ENCODE data around the gene SMCP.

SMCP gene

GRCh38 chr1:152879559-152880198 is 1.6 kb downstream of the SMCP start:
- H3K4me3 ChIP-seq (ENCODE audit: low read length, poor library complexity, severe bottlenecking), result no peak overlapping the region

GRCh38 chr1:152880316-152880715 is 2.2 kb downstream of the SMCP start:
- H3K36me3 ChIP-seq (ENCODE audit: insufficient read depth, low read length), result no peaks in the 10 kb centered on the region
- H4K20me1 ChIP-seq (ENCODE audit: insufficient read depth, low read length, poor library complexity, severe bottlenecking), result no peaks in the 10 kb centered on the region
- no peaks in the 10 kb centered on the region for H3K27me3 ChIP-seq (ENCODE audit: insufficient read depth, low read length, poor library complexity, severe bottlenecking)
- H3K9ac ChIP-seq (ENCODE audit: low read depth, low read length, poor library complexity, severe bottlenecking), result no peak overlapping the region
- TF ChIP-seq EZH2phosphoT487 (IDR thresholded peaks at IDR 0.05; ENCODE audit: borderline replicate concordance), result no peak
- no peaks in the 10 kb centered on the region for H3K4me1 ChIP-seq (ENCODE audit: insufficient read depth, low read length, poor library complexity, severe bottlenecking)
- no peak overlapping the region for H3K4me2 ChIP-seq (ENCODE audit: low read depth, low read length, poor library complexity, severe bottlenecking)
- H3K9me3 ChIP-seq (ENCODE audit: insufficient read depth, low read depth, low read length), result no peaks in the 10 kb centered on the region
- no peak overlapping the region for H3K4me3 ChIP-seq (ENCODE audit: low read length, poor library complexity, severe bottlenecking)
- H3K9me2 ChIP-seq (replicated peaks; ENCODE audit: low read depth, low read length), result no peaks in the 10 kb centered on the region
- no peaks in the 10 kb centered on the region for H3K79me2 ChIP-seq (ENCODE audit: insufficient read depth, low read length)
- no peak overlapping the region for H2AFZ ChIP-seq (ENCODE audit: low read length)
- H3F3A ChIP-seq (ENCODE audit: low read depth), result no peaks in the 10 kb centered on the region

More at GRCh38 chr1:152879559-152880198, 1.6 kb downstream of the SMCP start:
- TF ChIP-seq EZH2phosphoT487 (IDR thresholded peaks at IDR 0.05; ENCODE audit: borderline replicate concordance) (no peak), CTCF (conservative IDR thresholded peaks at IDR 0.05; ENCODE audit: low read length) (no peak)
- no peak overlapping the region for H2AFZ ChIP-seq (ENCODE audit: low read length)
- H3K9ac ChIP-seq (ENCODE audit: low read depth, low read length, poor library complexity, severe bottlenecking), result no peak overlapping the region
- no peaks in the 10 kb centered on the region for H3F3A ChIP-seq (ENCODE audit: low read depth)
- H3K36me3 ChIP-seq (ENCODE audit: insufficient read depth, low read length), result no peaks in the 10 kb centered on the region
- no peaks in the 10 kb centered on the region for H3K9me3 ChIP-seq (ENCODE audit: insufficient read depth, low read depth, low read length)
- H3K4me1 ChIP-seq (ENCODE audit: insufficient read depth, low read length, poor library complexity, severe bottlenecking), result no peaks in the 10 kb centered on the region
- H4K20me1 ChIP-seq (ENCODE audit: insufficient read depth, low read length, poor library complexity, severe bottlenecking), result no peaks in the 10 kb centered on the region
- no peak overlapping the region for H3K4me2 ChIP-seq (ENCODE audit: low read depth, low read length, poor library complexity, severe bottlenecking)
- no peaks in the 10 kb centered on the region for H3K9me2 ChIP-seq (replicated peaks; ENCODE audit: low read depth, low read length)
- no peaks in the 10 kb centered on the region for H3K79me2 ChIP-seq (ENCODE audit: insufficient read depth, low read length)
- H3K27me3 ChIP-seq (ENCODE audit: insufficient read depth, low read length, poor library complexity, severe bottlenecking), result no peaks in the 10 kb centered on the region

- Histone ChIP-seq H3K4me3 (ENCODE audit: low read length, poor library complexity, severe bottlenecking) (no peak overlapping the region), H3F3A (ENCODE audit: low read depth) (no peaks in the 10 kb centered on the region), H3K9me2 (replicated peaks; ENCODE audit: low read depth, low read length) (no peaks in the 10 kb centered on the region), H3K4me2 (ENCODE audit: low read depth, low read length, poor library complexity, severe bottlenecking) (no peak overlapping the region), H3K9ac (ENCODE audit: low read depth, low read length, poor library complexity, severe bottlenecking) (no peak overlapping the region), H3K36me3 (ENCODE audit: insufficient read depth, low read length) (no peaks in the 10 kb centered on the region), H2AFZ (ENCODE audit: low read length) (no peak overlapping the region), H3K4me1 (ENCODE audit: insufficient read depth, low read length, poor library complexity, severe bottlenecking) (no peaks in the 10 kb centered on the region), H3K79me2 (ENCODE audit: insufficient read depth, low read length) (no peaks in the 10 kb centered on the region), H3K9me3 (ENCODE audit: insufficient read depth, low read depth, low read length) (no peaks in the 10 kb centered on the region), H4K20me1 (ENCODE audit: insufficient read depth, low read length, poor library complexity, severe bottlenecking) (no peaks in the 10 kb centered on the region), H3K27me3 (ENCODE audit: insufficient read depth, low read length, poor library complexity, severe bottlenecking) (no peaks in the 10 kb centered on the region)
- TF ChIP-seq CTCF (conservative IDR thresholded peaks at IDR 0.05; ENCODE audit: low read length) (no peak), EZH2phosphoT487 (IDR thresholded peaks at IDR 0.05; ENCODE audit: borderline replicate concordance) (no peak)
These were observed 2.8 kb downstream of the SMCP start for GRCh38 chr1:152880907-152881306.

GRCh38 chr1:152884085-152884484 is 6.0 kb downstream of the SMCP start:
- Histone ChIP-seq H3K9ac (ENCODE audit: low read depth, low read length, poor library complexity, severe bottlenecking) (no peak overlapping the region), H3K27me3 (ENCODE audit: insufficient read depth, low read length, poor library complexity, severe bottlenecking) (no peaks in the 10 kb centered on the region), H3K9me3 (ENCODE audit: insufficient read depth, low read depth, low read length) (no peaks in the 10 kb centered on the region), H3K4me3 (ENCODE audit: low read length, poor library complexity, severe bottlenecking) (no peak overlapping the region), H4K20me1 (ENCODE audit: insufficient read depth, low read length, poor library complexity, severe bottlenecking) (no peaks in the 10 kb centered on the region), H2AFZ (ENCODE audit: low read length) (no peak overlapping the region), H3K9me2 (replicated peaks; ENCODE audit: low read depth, low read length) (no peaks in the 10 kb centered on the region), H3F3A (ENCODE audit: low read depth) (no peaks in the 10 kb centered on the region), H3K4me1 (ENCODE audit: insufficient read depth, low read length, poor library complexity, severe bottlenecking) (no peaks in the 10 kb centered on the region), H3K4me2 (ENCODE audit: low read depth, low read length, poor library complexity, severe bottlenecking) (no peak overlapping the region), H3K36me3 (ENCODE audit: insufficient read depth, low read length) (no peaks in the 10 kb centered on the region), H3K79me2 (ENCODE audit: insufficient read depth, low read length) (no peaks in the 10 kb centered on the region)
- TF ChIP-seq CTCF (conservative IDR thresholded peaks at IDR 0.05; ENCODE audit: low read length) (no peak), EZH2phosphoT487 (IDR thresholded peaks at IDR 0.05; ENCODE audit: borderline replicate concordance) (no peak)
